IPS-NIHi7 (cell line): ENCODE results near the gene FGF14.
A peak's percentile ranks its signal among the peaks of the same experiment; 100 is the strongest.

Experiments
- DNase-seq: peaks from one replicate; pipeline ENCODE4 v3.0.0; 2012; ENCODE audit warnings: mixed read lengths; ENCODE audit errors: extremely low spot score

FGF14 gene

DNA sequence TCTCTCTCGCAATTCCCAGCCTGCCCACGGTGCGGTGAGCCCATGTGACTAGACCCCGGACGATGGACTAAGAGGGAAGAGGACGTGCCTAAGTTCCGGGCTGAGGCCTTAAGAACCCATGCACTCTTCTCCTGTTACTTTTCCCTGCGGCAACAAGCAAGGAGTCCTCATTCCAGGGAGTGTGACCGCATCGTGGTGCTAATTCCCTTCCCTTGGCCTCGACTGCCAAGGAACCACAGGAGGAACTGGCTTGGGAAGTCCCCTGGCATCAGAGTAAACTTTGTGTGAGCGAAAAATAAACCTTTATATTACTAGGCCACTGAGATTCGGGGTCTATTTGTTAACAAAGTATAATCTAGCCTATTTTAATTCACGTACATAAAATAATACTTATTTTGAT lies 34.0 kb downstream of the FGF14 start:
- DNase-seq: no peak

DNA sequence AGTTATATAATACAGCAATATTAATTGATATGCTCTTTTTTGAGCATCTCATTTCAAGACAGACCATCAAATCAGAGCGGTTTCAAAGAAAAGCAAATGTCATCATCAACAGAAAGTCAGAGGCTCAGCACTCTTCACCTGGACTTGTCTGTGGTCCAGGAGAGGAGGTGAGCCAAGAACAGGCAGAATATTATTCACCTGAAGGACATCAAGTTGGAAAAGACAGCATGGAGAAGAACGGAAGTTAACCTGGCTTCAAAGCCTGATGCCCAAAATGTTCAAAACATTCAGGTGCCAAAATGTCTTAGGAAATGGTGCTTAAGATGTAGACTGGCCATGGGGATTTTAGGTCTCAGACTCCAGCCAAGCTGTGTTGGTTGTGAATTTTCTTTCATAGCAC lies 40.7 kb downstream of the FGF14 start:
- DNase-seq: no peak

DNA sequence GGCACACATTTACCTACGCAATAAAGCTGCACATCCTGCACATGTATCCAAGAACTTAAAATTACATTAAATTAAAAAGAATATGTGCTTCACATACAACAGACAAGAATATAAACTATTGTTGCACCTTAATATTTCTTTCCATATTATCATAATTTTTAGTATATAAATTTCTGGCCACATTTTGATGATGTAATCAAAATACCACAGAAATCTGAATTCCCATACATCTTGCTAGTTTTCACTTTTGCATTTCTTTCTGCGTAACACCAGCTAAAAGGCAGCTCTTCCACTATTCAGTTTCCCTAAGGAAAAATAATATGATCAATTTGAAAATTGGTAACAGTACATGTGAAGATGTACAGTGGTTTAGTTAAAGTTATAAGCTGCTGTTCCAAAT lies 42.6 kb downstream of the FGF14 start:
- no peak for DNase-seq

DNA sequence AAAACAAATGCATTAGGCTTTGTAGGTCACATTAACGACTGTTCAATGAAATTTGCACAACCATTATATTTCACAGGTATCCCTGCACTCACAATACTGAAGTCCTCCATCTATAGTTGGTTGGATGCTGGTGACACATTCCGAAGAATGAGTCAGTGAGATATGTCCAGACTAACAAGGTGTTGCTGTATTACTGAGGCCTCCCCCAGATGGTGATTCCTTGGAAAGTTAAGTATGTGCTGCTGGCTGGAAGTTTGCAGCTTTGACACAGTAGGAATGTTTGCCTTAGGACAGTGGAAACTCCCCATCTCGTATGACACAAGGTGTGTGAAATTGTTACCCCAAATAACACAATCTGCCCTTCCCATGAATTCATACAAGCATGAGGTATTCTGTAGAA lies 46.6 kb downstream of the FGF14 start:
- no peak for DNase-seq

DNA sequence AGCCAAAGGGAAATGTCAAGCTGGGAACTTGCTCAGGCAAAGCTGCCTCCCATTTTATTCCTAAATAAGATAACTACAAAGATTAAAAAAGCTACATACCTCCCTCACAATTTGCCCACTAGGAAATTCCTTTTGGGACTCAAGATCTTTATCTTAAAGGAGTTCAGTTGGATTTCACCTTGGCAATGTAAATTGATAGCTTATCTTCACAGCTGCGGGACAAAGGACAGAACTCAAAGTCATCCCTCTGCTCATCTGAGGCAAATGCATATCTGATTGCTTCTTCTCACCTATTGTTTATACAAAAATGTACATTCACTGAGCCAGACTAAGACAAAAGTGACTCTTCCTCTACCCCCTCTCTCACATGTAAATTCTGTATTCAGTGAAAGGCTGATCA lies 47.8 kb downstream of the FGF14 start:
- no peak for DNase-seq

DNA sequence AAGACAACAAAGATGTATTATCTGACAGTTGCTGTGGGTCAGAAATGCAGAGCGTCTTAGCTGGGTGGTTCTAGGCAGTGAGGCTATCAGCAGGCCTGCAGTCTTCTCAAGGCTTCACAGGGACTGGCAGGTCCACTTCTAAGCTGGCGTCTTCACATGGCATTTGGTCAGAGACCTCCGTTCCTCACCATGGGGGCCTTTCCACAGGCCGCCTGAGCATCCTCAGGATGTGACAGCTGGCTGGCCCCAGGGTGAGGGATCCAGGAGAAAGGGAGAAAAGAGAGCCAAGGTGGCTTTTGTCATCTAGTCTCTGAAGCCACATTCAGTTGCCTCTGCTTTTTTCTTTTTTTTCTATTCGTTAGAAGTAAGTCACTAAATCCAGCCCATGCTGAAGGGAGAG lies 50.3 kb downstream of the FGF14 start:
- DNase-seq: no peak

- DNase-seq: no peak
Measured at GRCh38 chr13:102347490-102347889, 54.4 kb downstream of the FGF14 start.

DNA sequence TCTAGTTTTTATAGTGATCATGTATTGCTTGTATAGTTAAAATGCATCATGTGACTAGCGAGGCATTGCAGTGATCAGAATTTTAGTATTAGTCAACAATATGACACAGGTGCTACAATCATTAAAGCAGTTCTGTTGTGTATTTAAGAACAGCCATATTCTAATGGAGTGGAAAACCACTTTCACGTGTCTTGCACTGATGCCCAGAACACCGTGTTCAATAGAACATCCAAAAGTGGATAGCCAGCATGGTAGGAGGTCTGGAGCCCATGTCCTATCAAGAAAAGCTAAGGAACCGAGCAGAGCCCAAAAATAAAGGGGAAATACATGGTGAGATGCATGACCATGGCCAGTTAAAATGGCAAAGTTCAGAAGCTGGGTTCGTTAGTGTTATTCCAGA lies 55.1 kb downstream of the FGF14 start:
- no peak for DNase-seq

DNA sequence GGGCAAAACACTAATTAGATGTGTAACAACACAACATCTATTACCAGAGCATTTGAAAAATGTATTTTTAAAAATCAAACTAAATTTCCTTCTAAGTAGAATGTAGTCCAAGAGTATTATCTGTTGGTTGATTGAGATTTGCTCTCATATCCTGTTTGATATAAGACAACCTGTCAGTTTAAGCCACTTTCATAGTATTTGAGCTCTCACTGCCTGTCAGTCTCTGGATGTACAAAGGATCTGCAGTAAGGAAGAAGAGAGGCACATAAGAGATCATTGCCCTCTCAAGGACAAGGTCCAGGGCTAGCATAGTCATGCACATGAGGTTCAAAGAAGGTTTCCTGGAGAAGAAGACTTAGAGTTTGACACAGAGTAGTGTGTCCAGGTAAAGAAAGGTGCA lies 57.4 kb downstream of the FGF14 start:
- DNase-seq: no peak

GRCh38 chr13:102333320-102334198 lies 68.3 kb downstream of the FGF14 start:
- no peak for DNase-seq

DNA sequence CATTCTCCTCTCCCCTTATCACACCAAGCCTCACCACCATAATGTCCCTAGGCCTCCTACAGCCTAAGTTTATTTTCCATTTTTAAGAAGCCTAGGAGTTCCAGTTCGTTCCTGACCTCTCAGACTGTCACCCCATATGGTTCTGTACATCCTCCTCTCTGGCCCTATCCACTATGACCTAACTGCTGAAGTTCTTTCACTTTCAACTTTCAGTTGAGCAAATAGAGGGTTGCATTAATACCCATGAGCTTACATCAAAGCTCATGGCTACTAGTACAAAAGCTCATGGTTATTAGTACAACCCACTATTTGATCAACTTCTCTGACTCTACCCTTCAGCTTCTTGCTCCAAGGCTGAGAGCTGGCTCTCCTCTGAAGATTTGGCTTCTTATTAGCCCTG lies 72.9 kb downstream of the FGF14 start:
- DNase-seq: no peak

- no peak for DNase-seq
Measured at GRCh38 chr13:102327119-102327617, 74.7 kb downstream of the FGF14 start.

DNA sequence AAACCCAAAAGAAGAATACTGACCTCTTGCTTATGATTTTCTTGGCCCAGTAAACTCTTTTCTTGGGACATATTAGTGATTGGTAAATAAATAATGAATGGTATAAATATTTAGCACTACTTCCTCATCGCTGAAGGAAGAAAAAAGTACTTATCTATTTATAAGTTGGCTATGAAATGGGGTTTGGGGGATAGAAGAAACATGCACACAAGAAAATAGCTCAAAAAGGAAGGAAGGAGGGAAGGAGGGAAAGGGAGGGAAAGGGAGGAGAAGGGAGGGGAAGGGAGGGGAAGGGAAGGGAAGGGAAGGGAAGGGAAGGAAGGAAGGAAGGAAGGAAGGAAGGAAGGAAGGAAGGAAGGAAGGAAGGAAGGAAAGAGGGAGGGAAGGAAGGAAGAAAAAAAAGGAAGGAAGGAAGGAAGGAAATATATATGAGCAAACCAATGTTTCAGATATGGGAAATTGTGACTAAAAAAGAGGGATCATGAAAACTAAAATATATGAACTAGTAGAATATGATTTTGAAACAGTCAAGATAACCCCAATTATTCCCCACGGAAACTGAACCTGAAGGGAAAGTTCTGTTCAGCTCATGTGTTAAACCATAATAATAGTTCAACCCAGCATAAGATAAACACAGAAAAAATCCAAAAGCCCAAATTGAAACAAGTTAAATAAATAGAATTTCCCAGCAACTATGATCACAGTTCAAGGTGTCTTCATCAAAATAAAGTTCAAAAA lies 75.3 kb downstream of the FGF14 start:
- no peak for DNase-seq

GRCh38 chr13:102325321-102325720 lies 76.5 kb downstream of the FGF14 start:
- no peak for DNase-seq

GRCh38 chr13:102323505-102323904 lies 78.3 kb downstream of the FGF14 start:
- DNase-seq: no peak

DNA sequence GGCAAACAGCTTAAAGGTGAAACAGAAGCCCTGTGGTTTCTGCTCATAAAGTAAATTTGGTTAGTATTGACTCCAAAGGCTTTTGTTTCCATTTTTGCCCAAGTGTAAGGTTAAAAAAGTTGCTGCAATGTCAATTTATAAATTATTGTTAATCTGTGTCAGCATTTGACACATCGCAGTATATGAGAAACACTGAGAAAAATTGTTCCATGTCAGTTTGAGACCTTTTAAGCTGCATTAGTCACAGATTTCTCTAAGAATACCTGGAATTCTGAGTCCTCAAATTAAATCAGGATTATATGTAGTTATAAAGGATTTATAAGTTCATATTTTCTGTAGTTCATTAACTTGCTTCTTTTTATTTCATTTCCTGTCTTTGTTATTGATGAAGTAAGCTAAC lies 78.8 kb downstream of the FGF14 start:
- no peak for DNase-seq

DNA sequence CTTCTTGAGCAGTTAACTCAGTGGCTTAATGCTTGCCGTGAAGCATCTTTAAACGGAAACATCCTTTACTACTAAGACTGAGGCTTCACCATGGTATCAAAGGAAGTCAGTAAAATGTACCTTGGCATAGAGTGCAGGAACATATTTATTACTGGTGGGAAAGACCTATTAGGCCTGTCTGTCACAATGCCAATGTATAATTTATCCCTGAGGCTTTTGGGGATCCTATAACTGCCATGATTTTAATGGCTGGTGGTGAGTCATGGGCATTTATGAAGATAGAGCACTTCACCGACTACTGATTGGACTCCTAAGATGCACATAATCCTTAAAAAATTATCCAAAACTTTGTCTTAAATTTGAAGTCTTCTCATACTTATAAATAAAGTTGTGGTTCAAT lies 79.6 kb downstream of the FGF14 start:
- no peak for DNase-seq

GRCh38 chr13:102318233-102318632 lies 83.6 kb downstream of the FGF14 start:
- DNase-seq: no peak

- DNase-seq: peak; percentile 14
Measured at GRCh38 chr13:102317593-102317992, 84.3 kb downstream of the FGF14 start.

DNA sequence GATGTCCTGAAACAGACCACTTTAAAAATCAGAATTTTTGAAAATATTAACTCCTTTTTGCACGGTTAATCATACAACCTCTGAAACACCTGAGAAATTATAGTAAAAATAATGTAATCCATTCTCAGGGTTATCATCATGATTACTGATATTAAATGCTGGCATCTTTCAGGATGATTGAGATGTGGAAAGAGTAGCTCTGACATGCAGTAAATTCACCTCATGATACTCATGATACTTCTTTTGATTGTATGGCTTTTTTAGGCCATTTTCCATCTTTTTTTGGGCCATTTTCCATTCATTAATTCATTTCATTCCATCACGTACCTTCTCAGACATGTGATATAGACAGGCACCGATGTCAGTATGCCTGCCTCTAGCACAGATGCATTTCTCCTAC lies 85.1 kb downstream of the FGF14 start:
- DNase-seq: no peak

- DNase-seq: no peak
Measured at GRCh38 chr13:102312841-102313240, 89.0 kb downstream of the FGF14 start.

DNA sequence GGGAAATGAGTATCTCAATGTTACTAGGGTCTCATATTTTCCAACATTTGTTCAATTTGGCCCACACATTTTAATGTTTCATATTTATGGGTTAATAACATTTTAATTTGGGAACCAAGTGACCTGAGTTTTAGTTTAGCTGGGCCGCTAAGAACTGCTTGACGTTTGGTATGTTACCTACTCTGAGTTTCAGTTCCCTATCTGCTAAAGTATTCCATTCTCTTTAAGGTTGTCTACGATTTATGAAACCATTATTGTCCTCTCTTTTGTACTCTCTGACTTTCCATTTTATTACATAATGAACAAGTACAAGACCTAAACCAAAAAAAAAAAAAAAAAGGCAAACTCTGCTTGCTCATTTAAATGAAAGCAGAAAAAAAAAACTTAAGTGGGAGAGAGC lies 89.9 kb downstream of the FGF14 start:
- DNase-seq: no peak

DNA sequence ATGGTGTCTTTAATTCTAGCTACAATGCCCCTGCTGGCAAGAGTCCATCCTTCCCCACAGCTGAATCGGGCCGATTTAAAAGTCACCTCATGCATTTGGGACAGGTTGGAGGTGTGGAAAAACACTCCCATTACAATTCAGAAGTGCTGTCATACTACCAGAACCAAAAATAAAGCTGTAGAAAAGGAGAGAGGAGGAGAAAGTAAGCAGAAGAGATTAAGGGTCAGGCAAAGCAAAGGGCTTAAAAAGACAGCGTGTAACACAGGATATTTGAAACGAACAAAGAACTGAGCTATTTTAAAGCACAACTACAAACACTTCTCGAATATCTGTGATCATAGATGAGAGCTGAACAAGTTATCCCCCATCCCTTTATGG lies 90.4 kb downstream of the FGF14 start:
- DNase-seq: no peak
